ENCODE data around the gene SNX25. TPM values are rescaled to one million over a fixed set of nuclear protein-coding genes. Genes with fewer than 3 reads are reported as not detected.
"Not testable (repeated sequence)": the region's sequence is repeated elsewhere in the genome, so short reads cannot be mapped to it uniquely, and the experiment has no call there.

Gene SNX25
- total and polyA plus RNA-seq, 8 donors = 2.6 to 36.8 (median 8.3) TPM

GRCh38 chr4:185205697-185206342 lies 3.6 kb upstream of the SNX25 start:
- intact Hi-C loops (cut with DNase I; ENCODE audit: low total_unique reads) = no loop called here
- Histone ChIP-seq H3K4me3 (no peak overlapping the region), H3K27me3 (peaks cover 0 to 5% (median 0%) of the 10 kb centered on the region in 3 donors), H3K27ac (no peak overlapping the region), H3K4me1 (peaks cover 23 to 47% (median 38%) of the 10 kb centered on the region in 4 donors), H3K36me3 (no peaks in the 10 kb centered on the region), H3K9me3 (no peaks in the 10 kb centered on the region)
- no peak for DNase-seq
- 84 to 91% (median 88%) methylated on average over 8 of the region's 8 CpGs for WGBS, 5 donors
- TF ChIP-seq POLR2A (IDR thresholded peaks at IDR 0.05) (no peak), EP300 (IDR thresholded peaks at IDR 0.05) (no peak), CTCF (IDR thresholded peaks at IDR 0.05) (no peak), POLR2AphosphoS5 (IDR thresholded peaks at IDR 0.05) (no peak)

GRCh38 chr4:185207466-185207865 lies 1.9 kb upstream of the SNX25 start:
- DNase-seq = no peak
- peaks cover 0 to 6% (median 0%) of the 10 kb centered on the region in 3 donors for H3K27me3 ChIP-seq
- H3K27ac ChIP-seq = no peak overlapping the region
- no peaks in the 10 kb centered on the region for H3K36me3 ChIP-seq
- no peak overlapping the region for H3K4me3 ChIP-seq
- H3K9me3 ChIP-seq = no peaks in the 10 kb centered on the region
- WGBS, 5 donors = 83 to 97% (median 96%) methylated on average over 5 of the region's 5 CpGs
- peaks cover 28 to 50% (median 42%) of the 10 kb centered on the region in 4 donors for H3K4me1 ChIP-seq
- intact Hi-C loops (cut with DNase I; ENCODE audit: low total_unique reads) = no loop called here
- TF ChIP-seq CTCF (IDR thresholded peaks at IDR 0.05) (no peak), POLR2AphosphoS5 (IDR thresholded peaks at IDR 0.05) (no peak), POLR2A (IDR thresholded peaks at IDR 0.05) (no peak), EP300 (IDR thresholded peaks at IDR 0.05) (no peak)

GRCh38 chr4:185209852-185210101 lies 379 bp downstream of the SNX25 start:
- Histone ChIP-seq H3K4me3 (peak overlapping the region; percentile 65 to 83 (median 78)), H3K27ac (peak overlapping the region; percentile 77 to 96 (median 95)), H3K4me1 (peaks cover 18 to 46% (median 30%) of the 10 kb centered on the region in 4 donors)
- WGBS, 5 donors = 0 to 3% (median 0%) methylated on average over 1 to 36 of the region's 39 CpGs; no CpG with 5 or more reads in 1 of the 5 donors
- intact Hi-C loops (cut with DNase I; ENCODE audit: low total_unique reads) = loop anchor here (10.0 kb wide), 1 partner anchor 185 kb away; the partner anchor contains the start of genes ANKRD37 and LRP2BP
- DNase-seq, H3K36me3 ChIP-seq, H3K27me3 ChIP-seq, H3K9me3 ChIP-seq: not testable (repeated sequence)

GRCh38 chr4:185210102-185210981 lies 944 bp downstream of the SNX25 start:
- intact Hi-C loops (cut with DNase I; ENCODE audit: low total_unique reads) = loop anchor here (10.0 kb wide), 1 partner anchor 184 kb away; the partner anchor contains the start of genes ANKRD37 and LRP2BP
- TF ChIP-seq POLR2A (IDR thresholded peaks at IDR 0.05) = no peak
- TF ChIP-seq POLR2AphosphoS5 (IDR thresholded peaks at IDR 0.05) = peak; percentile 45 to 71 (median 61)
- TF ChIP-seq EP300 (IDR thresholded peaks at IDR 0.05) = no peak

GRCh38 chr4:185211035-185211434 lies 1.6 kb downstream of the SNX25 start:
- intact Hi-C loops (cut with DNase I; ENCODE audit: low total_unique reads) = loop anchor here (10.0 kb wide), 1 partner anchor 184 kb away; the partner anchor contains the start of genes ANKRD37 and LRP2BP
- H3K4me1 ChIP-seq = peaks cover 14 to 49% (median 24%) of the 10 kb centered on the region in 4 donors
- H3K27me3 ChIP-seq = peaks cover 0 to 6% (median 0%) of the 10 kb centered on the region in 3 donors
- no peak for DNase-seq
- TF ChIP-seq EP300 (IDR thresholded peaks at IDR 0.05) (no peak), POLR2AphosphoS5 (IDR thresholded peaks at IDR 0.05) (no peak), CTCF (IDR thresholded peaks at IDR 0.05) (no peak), POLR2A (IDR thresholded peaks at IDR 0.05) (no peak)
- WGBS, 5 donors = 23 to 49% (median 40%) methylated on average over 5 of the region's 5 CpGs
- H3K9me3 ChIP-seq = no peaks in the 10 kb centered on the region
- H3K4me3 ChIP-seq = peak overlapping the region; percentile 65 to 83 (median 78)
- H3K27ac ChIP-seq = peak overlapping the region in 4 of 5 donors; percentile 77 to 96 (median 91)
- no peaks in the 10 kb centered on the region for H3K36me3 ChIP-seq

More at GRCh38 chr4:185210102-185210981, 944 bp downstream of the SNX25 start:
- peaks cover 14 to 44% (median 25%) of the 10 kb centered on the region in 4 donors for H3K4me1 ChIP-seq
- H3K4me3 ChIP-seq = peak overlapping the region; percentile 65 to 83 (median 78)
- WGBS, 5 donors = 0 to 1% (median 1%) methylated on average over 10 to 84 of the region's 84 CpGs
- no peaks in the 10 kb centered on the region for H3K36me3 ChIP-seq
- H3K27ac ChIP-seq = peak overlapping the region; percentile 77 to 96 (median 95)
- H3K9me3 ChIP-seq = no peaks in the 10 kb centered on the region
- H3K27me3 ChIP-seq = peaks cover 0 to 6% (median 0%) of the 10 kb centered on the region in 3 donors
- DNase-seq = peak; percentile 51 to 86

Data from stomach (tissue), 9 donors.